VCaP (cell line): ENCODE measurements around the gene TOGARAM1.

Experiments
- H3K27ac ChIP-seq: fragments of 450-650 bp; 2 replicates; pipeline ENCODE4 v1.5.1; 2017
- CTCF ChIP-seq: fragments of 450-650 bp; conservative IDR thresholded peaks from 2 replicates; pipeline ENCODE4 v1.5.1; 2017; ENCODE audit warnings: mild to moderate bottlenecking, moderate library complexity

TOGARAM1 gene

GRCh38 chr14:44961554-44962333, at the start of gene TOGARAM1, which contains the start of gene KLHL28:
TSS of gene TOGARAM1 (plus strand) at chr14:44962190. CDS start at chr14:44962422, 232 bp downstream.
TSS of gene KLHL28 (minus strand) at chr14:44961947. CDS start at chr14:44945928, 16,019 bp downstream.
- peak within 1 kb of the TSS; percentile 97 for H3K27ac ChIP-seq
- TF ChIP-seq CTCF = no peak

- TF ChIP-seq CTCF = no peak
- no peak overlapping the region for H3K27ac ChIP-seq
Observed at GRCh38 chr14:44914849-44915248, 47.1 kb upstream of the TOGARAM1 start.

- TF ChIP-seq CTCF = no peak
- H3K27ac ChIP-seq = peak overlapping the region; percentile 6; the same call in 1 of the 2 replicates
Observed at GRCh38 chr14:44928793-44929192, 33.2 kb upstream of the TOGARAM1 start.

GRCh38 chr14:44935155-44935554, 26.8 kb upstream of the TOGARAM1 start:
- no peak for TF ChIP-seq CTCF
- H3K27ac ChIP-seq = no peak overlapping the region

GRCh38 chr14:44937547-44937946, 24.4 kb upstream of the TOGARAM1 start:
- TF ChIP-seq CTCF = no peak
- H3K27ac ChIP-seq = no peak overlapping the region

- H3K27ac ChIP-seq = no peak overlapping the region
- no peak for TF ChIP-seq CTCF
Observed at GRCh38 chr14:44940211-44940610, 21.8 kb upstream of the TOGARAM1 start.

- TF ChIP-seq CTCF = no peak
- H3K27ac ChIP-seq = no peak overlapping the region
Observed at GRCh38 chr14:44940944-44941343, 21.0 kb upstream of the TOGARAM1 start.
